OCI-LY3 (cell line): Measurements from ENCODE around the gene GRID2.

Experiments
- EZH2phosphoT487 ChIP-seq: fragments of 200-600 bp; shearing (Covaris generic); IDR thresholded peaks from 2 replicates; pipeline ENCODE4 v1.6.1; 2018; ENCODE audit warnings: antibody characterized with exemption, mixed run types, low read depth
- TF ChIP-seq, protein P1 (sequence below): fragments of 200-600, 300-600 bp; sonication (generic); IDR thresholded peaks from 2 replicates; pipeline ENCODE4 v1.5.1; 2014; ENCODE audit warnings: antibody characterized with exemption, low read length, low read depth

- TF ChIP-seq, protein P1, sequence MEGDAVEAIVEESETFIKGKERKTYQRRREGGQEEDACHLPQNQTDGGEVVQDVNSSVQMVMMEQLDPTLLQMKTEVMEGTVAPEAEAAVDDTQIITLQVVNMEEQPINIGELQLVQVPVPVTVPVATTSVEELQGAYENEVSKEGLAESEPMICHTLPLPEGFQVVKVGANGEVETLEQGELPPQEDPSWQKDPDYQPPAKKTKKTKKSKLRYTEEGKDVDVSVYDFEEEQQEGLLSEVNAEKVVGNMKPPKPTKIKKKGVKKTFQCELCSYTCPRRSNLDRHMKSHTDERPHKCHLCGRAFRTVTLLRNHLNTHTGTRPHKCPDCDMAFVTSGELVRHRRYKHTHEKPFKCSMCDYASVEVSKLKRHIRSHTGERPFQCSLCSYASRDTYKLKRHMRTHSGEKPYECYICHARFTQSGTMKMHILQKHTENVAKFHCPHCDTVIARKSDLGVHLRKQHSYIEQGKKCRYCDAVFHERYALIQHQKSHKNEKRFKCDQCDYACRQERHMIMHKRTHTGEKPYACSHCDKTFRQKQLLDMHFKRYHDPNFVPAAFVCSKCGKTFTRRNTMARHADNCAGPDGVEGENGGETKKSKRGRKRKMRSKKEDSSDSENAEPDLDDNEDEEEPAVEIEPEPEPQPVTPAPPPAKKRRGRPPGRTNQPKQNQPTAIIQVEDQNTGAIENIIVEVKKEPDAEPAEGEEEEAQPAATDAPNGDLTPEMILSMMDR: no peak
- TF ChIP-seq EZH2phosphoT487: no peak
Measured at GRCh38 chr4:92263010-92263409, 40.8 kb upstream of the GRID2 start.
